ENCODE results near the gene TMEM143.
"Not testable (repeated sequence)": the region's sequence is repeated elsewhere in the genome, so short reads cannot be mapped to it uniquely, and the experiment has no call there.

Gene TMEM143

DNA sequence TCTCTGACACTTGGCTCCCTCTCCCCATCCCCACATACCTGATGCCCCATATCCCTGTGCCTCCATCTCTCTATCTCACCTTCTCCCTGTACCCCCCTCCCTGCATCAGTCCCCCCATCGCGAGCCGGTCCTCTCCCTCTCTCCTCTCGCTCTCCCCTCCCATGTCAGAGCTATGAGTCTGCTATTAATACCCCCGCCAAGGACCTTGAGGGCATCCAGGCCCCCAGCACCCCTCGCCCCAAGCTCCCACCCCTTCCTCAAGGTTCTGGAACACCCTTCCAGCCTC, 31.4 kb upstream of the TMEM143 start:
- TF ChIP-seq, protein P1, sequence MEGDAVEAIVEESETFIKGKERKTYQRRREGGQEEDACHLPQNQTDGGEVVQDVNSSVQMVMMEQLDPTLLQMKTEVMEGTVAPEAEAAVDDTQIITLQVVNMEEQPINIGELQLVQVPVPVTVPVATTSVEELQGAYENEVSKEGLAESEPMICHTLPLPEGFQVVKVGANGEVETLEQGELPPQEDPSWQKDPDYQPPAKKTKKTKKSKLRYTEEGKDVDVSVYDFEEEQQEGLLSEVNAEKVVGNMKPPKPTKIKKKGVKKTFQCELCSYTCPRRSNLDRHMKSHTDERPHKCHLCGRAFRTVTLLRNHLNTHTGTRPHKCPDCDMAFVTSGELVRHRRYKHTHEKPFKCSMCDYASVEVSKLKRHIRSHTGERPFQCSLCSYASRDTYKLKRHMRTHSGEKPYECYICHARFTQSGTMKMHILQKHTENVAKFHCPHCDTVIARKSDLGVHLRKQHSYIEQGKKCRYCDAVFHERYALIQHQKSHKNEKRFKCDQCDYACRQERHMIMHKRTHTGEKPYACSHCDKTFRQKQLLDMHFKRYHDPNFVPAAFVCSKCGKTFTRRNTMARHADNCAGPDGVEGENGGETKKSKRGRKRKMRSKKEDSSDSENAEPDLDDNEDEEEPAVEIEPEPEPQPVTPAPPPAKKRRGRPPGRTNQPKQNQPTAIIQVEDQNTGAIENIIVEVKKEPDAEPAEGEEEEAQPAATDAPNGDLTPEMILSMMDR (IDR thresholded peaks at IDR 0.05; ENCODE audit: insufficient read depth, low read depth, low read length, missing control alignments), result no peak

DNA sequence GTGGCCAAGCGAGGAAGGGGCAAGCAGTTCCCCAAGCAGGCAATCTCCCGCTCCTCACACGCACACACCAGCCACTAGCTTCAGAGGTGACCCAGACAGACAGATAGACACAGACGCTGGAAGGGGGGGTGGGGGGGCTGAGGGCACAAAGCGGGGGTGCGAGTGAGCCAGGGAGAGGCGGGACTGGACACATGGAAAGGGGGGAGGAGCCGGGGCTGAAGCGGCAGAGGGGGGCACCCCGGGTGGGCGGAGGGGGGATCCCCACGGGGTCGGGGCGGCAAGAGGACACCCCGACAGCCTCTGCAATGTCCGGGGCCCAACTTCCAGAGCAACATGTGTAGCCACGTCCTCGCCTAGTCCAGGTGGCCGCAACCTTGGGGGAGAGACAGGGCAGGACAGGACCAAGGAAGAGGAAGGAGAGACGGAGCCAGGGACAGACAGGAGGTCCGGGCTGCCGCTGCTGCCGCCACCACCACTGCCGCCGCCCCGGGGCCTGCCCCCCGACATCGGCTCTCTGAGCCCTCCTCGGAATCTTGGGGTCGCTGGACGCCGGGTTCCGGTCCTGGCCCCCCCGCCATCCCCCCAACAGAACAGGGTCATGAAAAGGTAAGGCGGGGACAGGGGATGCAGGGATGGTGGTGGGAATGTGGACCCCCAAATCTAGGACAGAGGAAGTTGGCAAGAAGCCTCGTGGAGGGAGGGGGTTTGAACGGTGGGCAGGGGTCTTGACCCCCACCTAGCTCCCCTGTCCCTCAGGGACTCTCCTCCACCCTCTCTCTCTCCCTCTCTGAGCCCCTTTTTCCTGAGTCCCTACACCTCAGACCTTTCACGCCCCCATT, 30.8 kb upstream of the TMEM143 start:
- no peak overlapping the region for H3K4me3 ChIP-seq (ENCODE audit: low read depth, low read length)
- TF ChIP-seq, protein P1 (IDR thresholded peaks at IDR 0.05; ENCODE audit: insufficient read depth, low read depth, low read length, missing control alignments), result no peak

More for the DNA sequence above, 31.4 kb upstream of the TMEM143 start:
- no peak overlapping the region for H3K4me3 ChIP-seq (ENCODE audit: low read depth, low read length)
- DNase-seq (ENCODE audit: low read depth), result no peak

DNA sequence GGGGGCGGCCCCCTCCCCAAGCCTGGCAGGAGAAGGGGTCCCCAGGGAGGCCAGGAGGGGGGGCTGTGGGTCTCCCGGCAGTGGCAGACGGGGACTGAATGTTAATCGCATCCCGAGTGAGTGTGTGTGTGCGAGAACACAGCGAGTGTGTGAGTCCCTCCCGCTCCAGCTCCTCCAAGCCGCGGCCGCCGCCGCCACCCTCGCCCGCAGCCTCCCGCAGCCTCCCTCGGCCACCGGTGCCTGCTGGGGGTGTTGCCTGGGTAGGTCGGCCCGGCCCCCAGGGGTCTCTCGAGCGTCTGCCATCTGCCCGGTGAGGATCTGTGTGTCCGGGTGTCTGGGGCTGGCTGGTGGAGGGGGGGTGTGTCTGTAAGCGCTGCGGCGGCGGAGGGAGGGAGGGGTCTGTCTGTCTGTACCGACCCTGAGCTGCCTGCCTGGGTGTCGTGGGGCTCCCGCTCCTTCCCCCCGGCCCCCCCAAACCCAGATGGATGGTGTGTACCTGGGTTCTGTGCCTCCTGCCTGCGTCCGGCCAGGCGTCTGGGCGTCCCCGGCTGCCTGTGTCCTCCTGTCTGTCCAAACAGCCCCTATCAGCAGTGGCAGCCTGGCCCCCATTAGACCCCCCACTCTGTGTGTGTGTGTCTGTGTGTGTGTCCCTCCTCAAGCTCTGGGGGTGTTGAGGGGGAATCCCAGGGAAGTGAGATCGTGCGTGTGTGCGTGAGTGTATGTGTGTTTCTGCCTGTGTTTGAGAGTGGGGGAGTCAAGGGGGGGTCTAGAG, 30.0 kb upstream of the TMEM143 start, which contains the start of gene GRIN2D:
Gene GRIN2D, plus strand, starts transcription at position 110 of the 772 bp plus-strand sequence. CDS start 4,725 bp downstream, outside the sequence.
- no peak for DNase-seq (ENCODE audit: low read depth)
- TF ChIP-seq, protein P1 (IDR thresholded peaks at IDR 0.05; ENCODE audit: insufficient read depth, low read depth, low read length, missing control alignments), result no peak
- H3K4me3 ChIP-seq (ENCODE audit: low read depth, low read length), result no peak within 1 kb of the TSS

More for the DNA sequence above, 30.8 kb upstream of the TMEM143 start:
- DNase-seq (ENCODE audit: low read depth), result no peak

DNA sequence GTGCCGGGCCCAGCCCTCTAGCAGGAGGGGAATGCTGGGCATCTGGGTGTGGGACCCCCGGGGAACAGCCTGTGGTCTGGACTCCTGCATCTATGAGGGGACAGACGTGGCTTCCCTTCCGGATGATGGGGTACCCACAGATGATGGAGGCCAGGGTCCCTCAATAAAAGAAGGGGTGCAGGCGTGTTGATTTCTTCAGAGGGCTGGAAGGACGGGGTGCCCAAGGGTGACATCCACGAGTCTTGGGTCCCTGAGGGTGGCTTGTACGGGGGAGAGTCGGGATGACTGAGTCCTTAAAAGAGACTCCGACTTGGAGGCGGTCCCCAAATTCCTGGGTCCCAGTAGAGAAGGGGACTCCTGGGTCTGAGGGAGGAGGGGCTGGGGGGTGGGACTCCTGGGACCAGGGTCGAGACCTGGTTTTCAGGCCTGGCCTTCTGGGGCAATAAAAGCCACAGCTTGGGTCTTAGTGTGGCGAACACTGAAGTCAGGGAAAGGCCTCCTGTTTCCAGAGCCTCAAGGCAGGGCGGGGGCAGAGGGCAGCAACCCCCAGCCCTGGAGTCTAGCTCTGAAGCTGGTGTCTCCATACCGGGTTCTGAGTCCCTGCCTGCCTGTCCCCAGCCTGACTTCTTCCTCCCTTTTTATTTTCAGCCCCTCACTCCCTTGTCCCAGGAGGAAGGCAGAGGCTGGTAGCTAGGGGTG, 29.3 kb upstream of the TMEM143 start:
- DNase-seq (ENCODE audit: low read depth), result no peak
- TF ChIP-seq, protein P1 (IDR thresholded peaks at IDR 0.05; ENCODE audit: insufficient read depth, low read depth, low read length, missing control alignments), result no peak
- H3K4me3 ChIP-seq (ENCODE audit: low read depth, low read length), result no peak overlapping the region

DNA sequence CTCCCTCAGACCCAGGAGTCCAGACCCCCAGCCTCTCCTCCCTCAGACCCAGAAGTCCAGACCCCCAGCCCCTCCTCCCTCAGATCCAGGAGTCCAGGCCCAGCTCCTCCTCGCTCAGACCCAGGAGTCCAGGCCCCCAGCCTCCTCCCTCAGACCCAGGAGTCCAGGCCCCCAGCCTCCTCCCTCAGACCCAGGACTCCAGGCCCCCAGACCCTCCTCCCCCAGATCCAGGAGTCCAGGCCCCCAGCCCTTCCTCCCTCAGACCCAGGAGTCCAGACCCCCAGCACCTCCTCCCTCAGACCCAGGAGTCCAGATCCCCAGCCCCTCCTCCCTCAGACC, 28.2 kb upstream of the TMEM143 start:
- DNase-seq (ENCODE audit: low read depth); H3K4me3 ChIP-seq (ENCODE audit: low read depth, low read length): not testable (repeated sequence)

DNA sequence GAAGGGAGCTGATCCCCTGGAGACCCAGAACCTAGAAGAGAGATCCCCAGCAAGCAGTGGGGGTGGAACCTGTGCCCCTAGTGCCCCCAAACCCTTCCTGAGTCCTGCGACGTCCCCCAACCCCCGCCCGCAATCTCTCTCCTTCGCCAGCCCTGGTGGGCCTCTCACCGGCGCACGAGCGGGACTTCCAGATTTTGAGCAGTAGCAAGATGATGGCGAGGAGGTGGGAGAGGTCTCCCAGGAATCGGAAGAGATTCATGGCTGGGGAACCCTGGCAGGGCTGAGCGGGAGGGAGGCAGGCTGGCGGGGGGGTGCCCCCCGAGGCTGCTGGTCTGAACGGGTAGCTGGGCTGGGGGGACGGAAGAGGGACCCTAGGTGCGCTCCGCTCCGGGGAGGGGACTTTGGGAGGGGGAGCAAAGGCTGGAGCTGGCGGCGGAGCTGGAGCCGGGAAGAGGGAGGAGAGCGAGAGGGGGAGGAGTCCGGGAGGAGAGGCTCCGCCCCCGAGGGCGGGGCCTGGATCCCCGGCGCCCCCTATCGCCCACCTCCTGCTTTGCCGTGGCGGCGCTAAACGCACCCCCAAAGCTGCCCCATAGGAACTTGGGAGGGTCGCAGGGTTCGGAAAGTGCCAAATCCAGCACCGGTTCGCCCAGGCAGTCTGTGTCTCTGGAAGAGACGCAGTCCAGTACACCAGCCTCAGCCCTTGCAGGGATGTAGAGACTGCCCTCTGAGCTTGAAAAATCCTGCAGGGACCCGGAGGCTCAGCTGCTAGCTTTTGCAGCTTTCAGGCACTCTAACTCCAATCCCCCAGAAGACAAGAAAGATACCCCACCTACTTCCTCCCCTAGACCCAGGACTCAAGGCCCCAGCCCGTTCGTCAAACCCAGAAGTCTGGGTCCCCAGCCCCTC, 27.6 kb upstream of the TMEM143 start, which contains the start of gene KDELR1:
Gene KDELR1, minus strand, starts transcription at position 452 of the 906 bp plus-strand sequence. Its CDS starts 193 bp downstream, at position 259.
- peak; percentile 77 for DNase-seq (ENCODE audit: low read depth)
- TF ChIP-seq, protein P1 (IDR thresholded peaks at IDR 0.05; ENCODE audit: insufficient read depth, low read depth, low read length, missing control alignments), result peak; percentile 98
- peak within 1 kb of the TSS; percentile 97 for H3K4me3 ChIP-seq (ENCODE audit: low read depth, low read length)

Data from GM12865 (cell line).